Nephron (organoid): ENCODE measurements around the gene TRIM69.

Source experiments
- H3K27ac Mint-ChIP-seq, 3 experiments: 2 replicates each; pipeline ENCODE4 v1.8.0; 2020; ENCODE audit warnings: mixed read lengths in 3 of 3, mild to moderate bottlenecking in 2 of 3, moderate library complexity in 1 of 3
- H3K27me3 Mint-ChIP-seq: 2 replicates; pipeline ENCODE4 v1.8.0; 2021; ENCODE audit warnings: low read depth, mild to moderate bottlenecking, moderate library complexity, mixed read lengths
- H3K36me3 Mint-ChIP-seq: 2 replicates; pipeline ENCODE4 v1.8.0; 2020; ENCODE audit warnings: low read depth, mixed read lengths
- H3K4me1 Mint-ChIP-seq: 2 replicates; pipeline ENCODE4 v1.8.0; 2020; ENCODE audit warnings: mixed read lengths
- H3K4me3 Mint-ChIP-seq, 3 experiments: 2 replicates each; pipeline ENCODE4 v1.8.0; 2020; ENCODE audit warnings: mild to moderate bottlenecking in 3 of 3, mixed read lengths in 3 of 3, moderate library complexity in 2 of 3
- H3K9me3 Mint-ChIP-seq: 2 replicates; pipeline ENCODE4 v1.8.0; 2020; ENCODE audit warnings: mixed read lengths
- CTCF ChIP-seq, 3 experiments: fragments of 200-600 bp; sonication (generic); IDR thresholded peaks; one replicate each; pipeline ENCODE4 v1.5.0; 2021; ENCODE audit warnings: antibody characterized with exemption in 3 of 3; ENCODE audit not compliant: unreplicated experiment in 3 of 3

The TRIM69 gene

GRCh38 chr15:44790215-44790614, 53.9 kb downstream of the TRIM69 start:
- Mint-ChIP-seq H3K9me3 (no peaks in the 10 kb centered on the region), H3K4me1 (no peaks in the 10 kb centered on the region), H3K27ac (no peak overlapping the region), H3K27me3 (peaks cover 14% of the 10 kb centered on the region), H3K4me3 (no peak overlapping the region), H3K36me3 (no peaks in the 10 kb centered on the region)
- no peak for TF ChIP-seq CTCF (IDR thresholded peaks at IDR 0.05; ENCODE audit: unreplicated experiment in 3 of 3)

- H3K27ac Mint-ChIP-seq = no peak overlapping the region
- no peaks in the 10 kb centered on the region for H3K36me3 Mint-ChIP-seq
- no peak for TF ChIP-seq CTCF (IDR thresholded peaks at IDR 0.05; ENCODE audit: unreplicated experiment in 3 of 3)
Observed at GRCh38 chr15:44790656-44791055, 54.3 kb downstream of the TRIM69 start.

GRCh38 chr15:44792715-44793114, 56.4 kb downstream of the TRIM69 start:
- no peaks in the 10 kb centered on the region for H3K9me3 Mint-ChIP-seq
- no peak overlapping the region for H3K27ac Mint-ChIP-seq
- no peak for TF ChIP-seq CTCF (IDR thresholded peaks at IDR 0.05; ENCODE audit: unreplicated experiment in 3 of 3)
- H3K27me3 Mint-ChIP-seq = peaks cover 9% of the 10 kb centered on the region
- H3K4me3 Mint-ChIP-seq = no peak overlapping the region
- H3K36me3 Mint-ChIP-seq = no peaks in the 10 kb centered on the region
- no peaks in the 10 kb centered on the region for H3K4me1 Mint-ChIP-seq

More at GRCh38 chr15:44790656-44791055, 54.3 kb downstream of the TRIM69 start:
- Mint-ChIP-seq H3K9me3 (no peaks in the 10 kb centered on the region), H3K27me3 (peaks cover 14% of the 10 kb centered on the region), H3K4me3 (no peak overlapping the region), H3K4me1 (no peaks in the 10 kb centered on the region)

- H3K4me3 Mint-ChIP-seq = no peak overlapping the region
- no peaks in the 10 kb centered on the region for H3K9me3 Mint-ChIP-seq
- no peak overlapping the region for H3K27ac Mint-ChIP-seq
- peaks cover 4% of the 10 kb centered on the region for H3K27me3 Mint-ChIP-seq
- TF ChIP-seq CTCF (IDR thresholded peaks at IDR 0.05; ENCODE audit: unreplicated experiment in 3 of 3) = no peak
- H3K36me3 Mint-ChIP-seq = no peaks in the 10 kb centered on the region
- H3K4me1 Mint-ChIP-seq = peaks cover 5% of the 10 kb centered on the region
Observed at GRCh38 chr15:44794072-44794471, 57.7 kb downstream of the TRIM69 start.

GRCh38 chr15:44796508-44796907, 60.2 kb downstream of the TRIM69 start:
- Mint-ChIP-seq H3K4me3 (no peak overlapping the region), H3K9me3 (no peaks in the 10 kb centered on the region), H3K27me3 (no peaks in the 10 kb centered on the region), H3K27ac (no peak overlapping the region), H3K36me3 (no peaks in the 10 kb centered on the region), H3K4me1 (peaks cover 12% of the 10 kb centered on the region)
- no peak for TF ChIP-seq CTCF (IDR thresholded peaks at IDR 0.05; ENCODE audit: unreplicated experiment in 3 of 3)

- no peak overlapping the region for H3K4me3 Mint-ChIP-seq
- H3K36me3 Mint-ChIP-seq = no peaks in the 10 kb centered on the region
- peaks cover 12% of the 10 kb centered on the region for H3K4me1 Mint-ChIP-seq
- no peaks in the 10 kb centered on the region for H3K9me3 Mint-ChIP-seq
- peaks cover 10% of the 10 kb centered on the region for H3K27me3 Mint-ChIP-seq
- no peak overlapping the region for H3K27ac Mint-ChIP-seq
- no peak for TF ChIP-seq CTCF (IDR thresholded peaks at IDR 0.05; ENCODE audit: unreplicated experiment in 3 of 3)
Observed at GRCh38 chr15:44798826-44799225, 62.5 kb downstream of the TRIM69 start.
